Uterus (tissue), 2 donors: Measurements from ENCODE around the gene PLEKHN1.

ENCODE experiments used
- CTCF ChIP-seq, 4 experiments: fragments of 200-600 bp in 2 of 4; fragments of 450-650 bp in 2 of 4; sonication (generic) in 2 of 4; IDR thresholded peaks; one replicate each; pipeline ENCODE4 v1.5.1; 2016 to 2019; ENCODE audit warnings: antibody characterized with exemption in 4 of 4, mild to moderate bottlenecking in 2 of 4, moderate library complexity in 1 of 4
- POLR2A ChIP-seq, 2 donors: fragments of 450-650 bp; IDR thresholded peaks; one replicate each; pipeline ENCODE4 v1.6.1; 2016; ENCODE audit warnings: antibody characterized with exemption in 2 of 2, mild to moderate bottlenecking in 1 of 2, moderate library complexity in 1 of 2

GRCh38 chr1:932776-933602, 33.3 kb upstream of the PLEKHN1 start:
- TF ChIP-seq POLR2A (IDR thresholded peaks at IDR 0.05) (no peak), CTCF (IDR thresholded peaks at IDR 0.05) (no peak)
